ENCODE data around the gene FOXD4L6. TPM values are rescaled to one million over a fixed set of nuclear protein-coding genes. Genes with fewer than 3 reads are reported as not detected.
A peak's percentile ranks its signal among the peaks of the same experiment; 100 is the strongest.
"Not testable (repeated sequence)": the region's sequence is repeated elsewhere in the genome, so short reads cannot be mapped to it uniquely, and the experiment has no call there.

FOXD4L6 gene
- total RNA-seq, 1 donor: under 0.01 TPM

GRCh38 chr9:41090922-41091321 lies 37.6 kb downstream of the FOXD4L6 start:
- not testable (repeated sequence) for H3K4me2 ChIP-seq (ENCODE audit: insufficient read depth, low read length); H2AFZ ChIP-seq (ENCODE audit: low read length); H4K20me1 ChIP-seq (ENCODE audit: insufficient read depth, low read length); H3K27ac ChIP-seq (ENCODE audit: low read depth, low read length); H3K9me3 ChIP-seq (ENCODE audit: low read depth, low read length); H3K36me3 ChIP-seq (ENCODE audit: insufficient read depth, low read length); DNase-seq (ENCODE audit: insufficient read length, low spot score, missing footprints); H3K4me3 ChIP-seq (ENCODE audit: insufficient read depth, low read length); H3K27me3 ChIP-seq (ENCODE audit: insufficient read depth, low read length); H3K79me2 ChIP-seq (ENCODE audit: insufficient read depth, low read length); H3K4me1 ChIP-seq (ENCODE audit: insufficient read depth, low read length)

- not testable (repeated sequence) for H3K36me3 ChIP-seq (ENCODE audit: insufficient read depth, low read length); H3K4me3 ChIP-seq (ENCODE audit: insufficient read depth, low read length); H3K79me2 ChIP-seq (ENCODE audit: insufficient read depth, low read length); H3K27ac ChIP-seq (ENCODE audit: low read depth, low read length); DNase-seq (ENCODE audit: insufficient read length, low spot score, missing footprints); H4K20me1 ChIP-seq (ENCODE audit: insufficient read depth, low read length); H2AFZ ChIP-seq (ENCODE audit: low read length); H3K4me2 ChIP-seq (ENCODE audit: insufficient read depth, low read length); H3K27me3 ChIP-seq (ENCODE audit: insufficient read depth, low read length); H3K4me1 ChIP-seq (ENCODE audit: insufficient read depth, low read length); H3K9me3 ChIP-seq (ENCODE audit: low read depth, low read length)
These were observed 38.1 kb downstream of the FOXD4L6 start for GRCh38 chr9:41090386-41090785.

- not testable (repeated sequence) for H3K4me2 ChIP-seq (ENCODE audit: insufficient read depth, low read length)
These were observed 39.9 kb downstream of the FOXD4L6 start for GRCh38 chr9:41088450-41089059.

GRCh38 chr9:41087929-41088328 lies 40.6 kb downstream of the FOXD4L6 start:
- H3K4me1 ChIP-seq (ENCODE audit: insufficient read depth, low read length); H3K4me3 ChIP-seq (ENCODE audit: insufficient read depth, low read length); H3K27me3 ChIP-seq (ENCODE audit: insufficient read depth, low read length); H4K20me1 ChIP-seq (ENCODE audit: insufficient read depth, low read length); H3K36me3 ChIP-seq (ENCODE audit: insufficient read depth, low read length); H3K79me2 ChIP-seq (ENCODE audit: insufficient read depth, low read length); DNase-seq (ENCODE audit: insufficient read length, low spot score, missing footprints); H3K4me2 ChIP-seq (ENCODE audit: insufficient read depth, low read length); H3K27ac ChIP-seq (ENCODE audit: low read depth, low read length); H3K9me3 ChIP-seq (ENCODE audit: low read depth, low read length); H2AFZ ChIP-seq (ENCODE audit: low read length): not testable (repeated sequence)

More at GRCh38 chr9:41088450-41089059, 39.9 kb downstream of the FOXD4L6 start:
- H3K4me1 ChIP-seq (ENCODE audit: insufficient read depth, low read length); H3K4me3 ChIP-seq (ENCODE audit: insufficient read depth, low read length); DNase-seq (ENCODE audit: insufficient read length, low spot score, missing footprints); H3K27ac ChIP-seq (ENCODE audit: low read depth, low read length); H3K27me3 ChIP-seq (ENCODE audit: insufficient read depth, low read length); H3K36me3 ChIP-seq (ENCODE audit: insufficient read depth, low read length); H4K20me1 ChIP-seq (ENCODE audit: insufficient read depth, low read length); H3K9me3 ChIP-seq (ENCODE audit: low read depth, low read length); H3K79me2 ChIP-seq (ENCODE audit: insufficient read depth, low read length); H2AFZ ChIP-seq (ENCODE audit: low read length): not testable (repeated sequence)
- TF ChIP-seq CTCF (IDR thresholded peaks at IDR 0.05; ENCODE audit: extremely low read depth, low read depth, low read length): peak; percentile 35

- not testable (repeated sequence) for H3K9me3 ChIP-seq (ENCODE audit: low read depth, low read length); H3K4me1 ChIP-seq (ENCODE audit: insufficient read depth, low read length); H3K36me3 ChIP-seq (ENCODE audit: insufficient read depth, low read length); H4K20me1 ChIP-seq (ENCODE audit: insufficient read depth, low read length); H3K27me3 ChIP-seq (ENCODE audit: insufficient read depth, low read length); DNase-seq (ENCODE audit: insufficient read length, low spot score, missing footprints); H3K27ac ChIP-seq (ENCODE audit: low read depth, low read length); H3K79me2 ChIP-seq (ENCODE audit: insufficient read depth, low read length); H3K4me3 ChIP-seq (ENCODE audit: insufficient read depth, low read length)
- Histone ChIP-seq H2AFZ (ENCODE audit: low read length) (peak overlapping the region; percentile 81), H3K4me2 (ENCODE audit: insufficient read depth, low read length) (peak overlapping the region; percentile 39)
These were observed 41.2 kb downstream of the FOXD4L6 start for GRCh38 chr9:41087157-41087780.

GRCh38 chr9:41086685-41087084 lies 41.8 kb downstream of the FOXD4L6 start:
- H3K9me3 ChIP-seq (ENCODE audit: low read depth, low read length); H3K4me3 ChIP-seq (ENCODE audit: insufficient read depth, low read length); H3K36me3 ChIP-seq (ENCODE audit: insufficient read depth, low read length); DNase-seq (ENCODE audit: insufficient read length, low spot score, missing footprints); H4K20me1 ChIP-seq (ENCODE audit: insufficient read depth, low read length); H3K79me2 ChIP-seq (ENCODE audit: insufficient read depth, low read length); H2AFZ ChIP-seq (ENCODE audit: low read length); H3K4me2 ChIP-seq (ENCODE audit: insufficient read depth, low read length); H3K4me1 ChIP-seq (ENCODE audit: insufficient read depth, low read length); H3K27me3 ChIP-seq (ENCODE audit: insufficient read depth, low read length); H3K27ac ChIP-seq (ENCODE audit: low read depth, low read length): not testable (repeated sequence)

GRCh38 chr9:41086215-41086614 lies 42.3 kb downstream of the FOXD4L6 start:
- not testable (repeated sequence) for H3K27ac ChIP-seq (ENCODE audit: low read depth, low read length); H3K79me2 ChIP-seq (ENCODE audit: insufficient read depth, low read length); H3K27me3 ChIP-seq (ENCODE audit: insufficient read depth, low read length); H3K4me2 ChIP-seq (ENCODE audit: insufficient read depth, low read length); H3K4me3 ChIP-seq (ENCODE audit: insufficient read depth, low read length); H2AFZ ChIP-seq (ENCODE audit: low read length); H3K9me3 ChIP-seq (ENCODE audit: low read depth, low read length); H3K4me1 ChIP-seq (ENCODE audit: insufficient read depth, low read length); H3K36me3 ChIP-seq (ENCODE audit: insufficient read depth, low read length); DNase-seq (ENCODE audit: insufficient read length, low spot score, missing footprints); H4K20me1 ChIP-seq (ENCODE audit: insufficient read depth, low read length)

- not testable (repeated sequence) for H3K4me3 ChIP-seq (ENCODE audit: insufficient read depth, low read length); H4K20me1 ChIP-seq (ENCODE audit: insufficient read depth, low read length); H3K4me2 ChIP-seq (ENCODE audit: insufficient read depth, low read length); H3K36me3 ChIP-seq (ENCODE audit: insufficient read depth, low read length); H2AFZ ChIP-seq (ENCODE audit: low read length); H3K27me3 ChIP-seq (ENCODE audit: insufficient read depth, low read length); H3K4me1 ChIP-seq (ENCODE audit: insufficient read depth, low read length); H3K79me2 ChIP-seq (ENCODE audit: insufficient read depth, low read length); H3K27ac ChIP-seq (ENCODE audit: low read depth, low read length); H3K9me3 ChIP-seq (ENCODE audit: low read depth, low read length)
- DNase-seq (ENCODE audit: insufficient read length, low spot score, missing footprints): peak; percentile 18
These were observed 46.1 kb downstream of the FOXD4L6 start for GRCh38 chr9:41082358-41082757.
